Embryonic facial prominence (tissue), 1 donor: ENCODE results near the gene CCDC141.
"Not testable (repeated sequence)": the region's sequence is repeated elsewhere in the genome, so short reads cannot be mapped to it uniquely, and the experiment has no call there.

Source experiments
- DNase-seq: peaks from one replicate; pipeline ENCODE4 v3.0.0-alpha.2; 2016; ENCODE audit errors: extremely low spot score

Gene CCDC141

DNA sequence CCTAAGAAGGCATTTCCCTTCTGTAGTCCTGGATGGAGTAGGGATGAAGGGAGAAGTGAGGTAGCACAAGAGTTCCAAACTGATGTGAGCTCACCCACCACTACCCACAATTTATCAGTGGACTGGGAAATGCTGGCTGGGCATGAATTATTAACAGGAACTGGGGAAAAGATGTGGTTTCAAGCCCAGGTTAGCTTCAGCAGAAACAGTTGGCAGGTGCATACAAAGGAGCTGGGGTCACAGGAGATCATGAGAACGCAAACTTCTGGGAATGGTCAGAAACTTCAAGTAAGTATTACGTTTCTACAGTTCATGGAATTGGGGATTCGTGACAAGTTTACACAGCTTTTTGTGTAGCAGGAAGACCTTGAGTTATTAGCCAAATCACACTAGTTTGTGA lies 5.4 kb downstream of the CCDC141 start:
- DNase-seq, result no peak

DNA sequence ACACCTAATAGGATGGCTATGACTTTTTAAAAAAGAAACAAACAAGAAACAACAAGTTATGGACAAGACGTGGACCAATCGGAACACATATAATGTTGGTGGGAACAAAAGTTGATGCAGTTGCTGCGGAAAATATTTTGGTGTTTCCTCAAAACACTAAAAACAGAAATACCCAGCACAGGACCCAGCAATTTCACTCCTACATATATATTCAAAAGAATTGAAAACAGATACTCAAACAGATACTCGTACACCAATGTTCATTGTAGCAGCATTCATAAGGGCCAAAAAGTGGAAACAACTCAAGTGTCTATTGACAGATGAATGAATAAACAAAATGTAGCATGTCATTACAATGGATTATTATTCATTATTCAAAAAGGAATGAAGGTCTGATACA lies 12.1 kb downstream of the CCDC141 start:
- DNase-seq, result no peak

DNA sequence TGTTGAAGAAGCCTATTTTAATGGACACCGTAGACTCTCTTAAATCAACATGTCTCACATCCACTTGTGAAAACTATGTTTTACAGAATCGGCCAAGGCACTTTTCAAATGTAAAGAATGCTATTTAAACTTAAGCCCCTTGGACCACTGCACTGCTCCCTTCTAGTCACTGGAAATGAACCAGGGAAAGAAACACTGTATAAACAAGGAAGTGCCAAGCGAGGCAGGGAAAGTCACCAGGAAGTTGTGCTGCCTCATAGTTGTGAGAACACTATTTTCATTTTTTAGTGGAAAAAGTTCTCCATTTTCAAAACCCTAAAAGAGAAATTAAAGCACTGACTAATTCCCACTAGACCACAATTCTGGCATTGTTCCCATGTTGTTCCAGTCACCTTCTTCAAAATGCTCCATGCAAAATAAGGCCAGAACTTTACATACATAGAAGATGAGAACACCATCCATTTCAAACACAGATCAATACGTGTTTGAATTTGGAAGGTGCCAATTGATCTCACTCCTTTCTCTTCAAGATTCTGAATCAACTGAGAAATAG lies 13.5 kb downstream of the CCDC141 start:
- no peak for DNase-seq

DNA sequence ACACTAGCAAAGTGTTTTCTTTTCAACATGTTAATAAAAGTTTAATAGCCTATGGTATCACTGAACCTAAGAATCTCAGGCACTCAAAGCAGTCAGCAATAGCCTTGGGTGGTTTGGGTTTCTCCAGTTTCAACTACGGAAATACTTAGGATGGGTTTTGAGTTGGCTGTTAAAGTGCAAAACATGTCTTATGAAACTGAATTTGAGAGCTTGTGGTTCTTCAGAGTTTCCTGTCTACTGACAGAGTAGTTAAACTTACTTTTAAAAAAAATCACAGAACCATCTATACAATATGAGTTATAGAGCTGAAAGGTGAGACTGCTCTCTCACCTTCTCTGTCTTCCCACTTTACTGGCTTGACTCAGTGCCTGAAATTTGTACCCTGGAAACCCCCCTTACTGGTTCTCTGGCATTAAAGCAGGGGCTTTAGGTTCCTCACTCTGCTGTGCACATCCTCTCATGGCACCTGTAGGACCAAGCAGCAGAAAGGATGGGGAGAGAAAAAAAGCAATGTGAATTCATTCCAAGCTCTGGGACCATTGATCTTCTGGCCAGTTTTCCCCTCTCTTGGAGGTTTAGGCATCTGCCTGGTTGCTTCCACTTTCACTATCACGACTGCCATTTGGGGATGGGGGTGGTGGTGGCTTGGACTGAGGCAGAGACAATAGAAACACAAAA lies 18.1 kb downstream of the CCDC141 start:
- no peak for DNase-seq

DNA sequence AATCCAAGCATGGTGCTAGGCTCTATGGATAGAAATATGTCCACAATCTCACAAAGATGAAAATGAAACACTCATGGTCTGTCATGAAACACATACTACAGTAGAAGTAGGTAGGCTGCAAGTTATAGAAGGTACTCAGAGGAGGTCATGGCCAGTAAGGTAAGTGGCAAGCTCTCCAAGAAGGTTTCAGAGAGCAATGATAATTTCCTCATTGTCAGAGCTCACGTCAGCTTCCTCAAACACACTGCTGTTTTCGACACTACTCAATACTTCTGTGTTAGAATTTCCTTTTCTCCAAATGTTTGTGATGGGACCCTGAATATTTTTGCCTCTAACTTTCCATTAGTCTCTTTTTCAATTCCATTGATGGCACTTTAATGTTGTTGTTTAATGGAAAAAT lies 25.5 kb downstream of the CCDC141 start:
- DNase-seq, result no peak

DNA sequence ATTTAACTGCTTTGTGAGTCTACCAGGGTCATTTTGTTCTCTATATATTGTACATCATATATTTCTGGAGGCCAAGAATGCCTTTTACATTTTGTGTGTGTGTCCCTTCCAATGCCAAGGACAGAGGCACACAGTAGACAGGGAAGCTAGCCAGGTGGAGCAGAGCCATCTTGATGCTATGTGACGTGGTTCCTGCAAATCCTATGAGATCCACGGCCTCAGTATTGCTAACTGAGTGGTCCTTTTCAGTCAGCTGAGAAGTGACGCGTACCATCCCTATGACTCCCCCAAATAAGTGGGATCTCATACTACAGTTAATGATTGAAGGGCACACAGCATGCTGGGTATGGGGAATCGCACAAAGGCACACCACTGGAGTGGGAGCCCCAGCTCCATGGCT lies 27.3 kb downstream of the CCDC141 start:
- no peak for DNase-seq

DNA sequence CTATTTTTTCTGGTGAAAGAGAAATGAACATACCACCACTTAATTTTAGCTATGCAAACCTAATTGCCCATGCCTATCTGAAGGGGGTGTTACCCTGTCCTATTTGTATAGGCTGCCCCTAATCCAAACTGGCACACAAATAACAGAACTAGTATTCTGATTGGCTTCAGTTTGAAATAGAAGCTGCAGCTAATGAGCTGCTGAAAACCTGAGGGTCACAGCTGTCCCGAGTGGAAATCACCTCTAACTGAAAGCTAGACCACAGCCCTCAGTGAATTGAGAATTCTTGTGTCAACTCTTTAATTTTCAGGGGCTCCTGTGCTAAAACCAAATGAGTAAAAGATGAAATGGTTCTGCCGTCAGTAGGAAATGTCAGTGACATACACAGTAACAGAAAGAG lies 28.7 kb downstream of the CCDC141 start:
- DNase-seq, result no peak

DNA sequence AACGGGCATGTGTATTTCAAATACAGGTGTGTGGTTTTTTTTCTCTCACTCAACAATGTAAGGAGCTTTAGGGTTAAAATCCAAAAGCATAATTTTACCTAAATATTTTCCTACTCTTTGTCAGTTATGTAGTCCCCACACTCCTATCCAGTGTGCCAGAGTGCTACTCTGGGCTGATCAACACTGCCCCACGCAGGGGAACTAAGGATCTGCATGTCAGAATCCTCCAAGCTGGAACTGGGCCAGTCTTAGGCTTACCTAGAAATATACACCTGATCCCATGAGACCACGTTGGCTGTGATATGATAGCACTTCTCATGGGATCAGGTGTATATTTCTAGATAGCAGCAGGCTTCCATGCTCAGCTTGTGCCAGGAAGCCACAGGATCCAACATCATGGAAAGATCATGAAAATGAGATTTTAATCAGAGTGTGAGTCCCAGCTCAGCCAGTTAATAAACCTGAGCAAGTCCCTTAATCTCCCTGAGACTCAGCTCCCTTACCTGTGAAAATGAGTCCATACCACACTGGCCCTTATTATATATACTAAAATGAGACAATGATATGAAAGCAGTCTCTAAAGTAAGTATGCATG lies 29.7 kb downstream of the CCDC141 start:
- DNase-seq, result no peak

DNA sequence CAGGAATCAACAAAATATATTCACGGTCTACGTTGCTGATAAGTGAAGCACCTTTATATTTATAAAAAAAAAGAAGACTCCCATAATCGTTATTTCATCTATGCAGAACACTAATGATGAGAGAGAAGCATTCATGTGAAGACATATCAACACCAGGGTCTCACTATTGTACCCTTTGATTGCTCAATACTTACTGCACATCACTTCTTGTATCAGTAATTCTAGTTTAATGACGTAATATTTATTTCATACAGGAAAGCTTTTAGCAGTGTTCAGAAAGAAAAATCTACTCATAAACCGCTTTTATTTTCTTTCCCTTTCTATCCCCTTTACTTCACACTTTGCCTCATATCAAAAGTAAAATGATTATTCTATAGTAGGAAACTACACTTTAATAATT lies 30.7 kb downstream of the CCDC141 start:
- DNase-seq, result no peak

DNA sequence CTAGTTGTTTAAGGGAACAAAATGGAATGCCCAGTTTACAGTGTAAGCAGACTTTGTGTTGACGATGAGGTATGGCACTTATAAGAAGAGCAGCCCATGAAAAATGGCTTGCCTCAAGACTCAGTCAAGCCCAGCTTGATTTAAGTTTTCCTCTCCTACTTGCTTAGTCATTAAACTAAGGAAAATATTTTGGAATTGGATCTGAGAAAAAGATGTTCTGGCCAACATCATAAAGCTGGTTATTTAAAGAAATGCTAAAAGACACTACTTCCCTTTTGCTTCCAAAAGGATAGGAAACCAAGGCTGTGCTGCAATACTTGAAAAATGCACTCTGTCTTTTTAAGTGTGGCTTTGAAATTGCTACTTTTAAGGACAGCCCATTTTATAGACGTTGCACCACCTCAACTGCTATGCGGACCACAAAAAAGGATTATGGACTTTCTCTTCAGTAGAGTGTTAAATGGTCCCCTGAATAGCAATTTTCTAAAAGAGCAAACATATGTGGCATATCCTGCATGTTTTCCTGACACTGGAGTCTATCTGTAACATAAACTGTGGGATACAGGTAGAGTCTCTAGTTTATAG lies 32.1 kb downstream of the CCDC141 start:
- DNase-seq, result no peak

DNA sequence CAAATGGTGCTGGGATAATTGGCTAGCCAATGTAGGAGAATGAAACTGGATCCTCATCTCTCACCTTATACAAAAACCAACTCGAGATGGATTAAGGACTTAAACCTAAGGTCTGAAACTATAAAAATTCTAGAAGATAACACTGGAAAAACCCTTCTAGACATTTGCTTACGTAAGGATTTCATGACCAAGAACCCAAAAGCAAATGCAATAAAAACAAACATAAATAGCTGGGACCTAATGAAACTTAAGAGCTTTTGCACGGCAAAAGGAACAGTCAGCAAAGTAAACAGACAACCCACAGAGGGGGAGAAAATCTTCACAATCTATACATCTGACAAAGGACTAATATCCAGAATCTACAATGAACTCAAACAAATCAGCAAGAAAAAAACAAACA lies 35.7 kb downstream of the CCDC141 start:
- DNase-seq, result not testable (repeated sequence)

DNA sequence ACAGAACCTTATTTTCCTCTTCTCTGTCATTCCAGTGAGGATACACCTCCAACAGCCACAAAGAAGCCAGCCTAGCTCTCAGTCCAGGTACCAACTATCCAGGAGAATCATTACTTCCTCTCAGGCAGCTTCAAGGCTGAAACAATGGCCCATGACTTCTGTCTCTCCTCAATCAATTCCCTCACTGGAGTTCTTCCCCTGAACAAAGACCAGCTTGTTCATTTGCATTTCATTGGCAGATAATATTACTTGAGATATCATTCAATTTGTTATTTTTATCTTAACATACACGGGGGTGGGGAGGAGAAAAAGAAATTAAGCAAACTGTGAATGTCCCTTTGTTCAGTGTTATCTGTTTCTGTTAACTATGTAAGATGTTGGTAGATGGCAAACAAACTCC lies 44.0 kb downstream of the CCDC141 start:
- DNase-seq, result no peak

DNA sequence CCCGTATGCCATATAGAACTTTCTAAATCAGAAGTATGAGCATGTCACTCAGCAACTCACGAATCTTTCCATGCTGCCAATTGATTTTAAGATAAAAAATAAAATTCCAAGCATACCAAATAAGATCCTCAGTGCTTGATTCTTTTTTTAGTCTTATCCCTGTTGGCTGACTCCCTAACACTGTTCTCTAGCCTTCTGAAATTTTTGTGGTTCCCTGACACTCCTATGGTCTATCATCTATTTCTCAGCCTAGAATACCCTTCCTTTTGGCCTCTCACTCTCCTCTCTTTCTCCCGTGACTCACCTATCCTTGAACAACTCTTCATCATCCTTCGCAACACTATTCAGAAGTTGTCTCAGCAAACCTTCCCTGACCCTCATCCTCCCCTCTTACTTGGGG lies 50.5 kb downstream of the CCDC141 start:
- no peak for DNase-seq

DNA sequence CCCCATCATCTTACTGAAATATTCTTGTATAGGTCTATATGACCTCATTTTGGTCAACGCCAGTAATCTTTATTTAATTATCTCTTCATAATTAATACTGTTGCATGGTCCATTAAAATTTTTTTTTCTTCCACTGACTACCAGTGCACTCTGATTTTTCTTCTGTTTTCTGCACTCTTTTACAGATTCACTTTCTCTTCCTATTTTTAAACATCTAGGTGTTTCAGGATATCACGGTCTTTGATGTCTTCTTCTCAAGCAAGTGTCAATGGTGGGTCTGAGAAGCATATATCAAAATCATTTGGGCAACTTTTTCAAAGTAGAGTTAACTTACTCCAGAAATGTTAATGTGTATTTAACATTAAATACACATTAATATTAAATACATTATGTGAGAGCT lies 51.4 kb downstream of the CCDC141 start:
- no peak for DNase-seq

DNA sequence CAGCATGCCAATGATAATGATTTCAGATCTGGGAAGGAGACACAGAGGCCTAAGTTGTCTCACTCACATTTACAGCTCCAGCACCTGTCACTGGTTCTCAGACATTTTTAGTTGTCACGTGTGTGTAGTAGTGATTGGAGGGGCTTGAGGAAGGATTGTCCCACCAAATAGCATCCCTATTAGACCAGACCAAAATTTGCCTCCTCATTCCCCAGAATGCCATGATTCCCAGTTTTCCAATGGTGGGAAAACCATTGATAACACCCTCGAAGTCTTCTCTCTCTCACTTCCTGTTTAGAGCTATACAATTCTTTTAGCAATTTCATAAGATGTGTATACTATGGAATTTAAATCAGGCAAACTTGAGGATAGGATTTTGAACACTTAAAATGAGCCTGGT lies 52.5 kb downstream of the CCDC141 start:
- no peak for DNase-seq

DNA sequence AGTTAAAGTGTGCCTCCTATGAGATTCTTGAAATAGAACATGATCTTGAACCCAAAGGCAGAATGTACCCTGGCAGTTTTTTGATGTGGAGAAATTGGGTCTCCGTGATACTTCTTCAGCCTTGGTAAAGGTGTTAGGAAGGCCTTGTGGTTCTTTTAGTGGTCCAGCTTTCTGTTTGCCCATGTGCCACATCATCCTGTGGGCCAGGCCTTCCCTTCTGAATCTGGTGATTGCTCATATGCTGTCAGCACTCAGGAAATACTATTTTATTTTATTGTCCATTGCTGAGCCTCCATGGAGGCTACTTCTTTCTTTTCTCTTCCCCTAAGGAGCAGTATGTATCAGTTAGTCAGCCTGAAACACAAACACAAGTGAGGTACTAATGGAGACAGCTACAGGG lies 52.9 kb downstream of the CCDC141 start:
- DNase-seq, result no peak

DNA sequence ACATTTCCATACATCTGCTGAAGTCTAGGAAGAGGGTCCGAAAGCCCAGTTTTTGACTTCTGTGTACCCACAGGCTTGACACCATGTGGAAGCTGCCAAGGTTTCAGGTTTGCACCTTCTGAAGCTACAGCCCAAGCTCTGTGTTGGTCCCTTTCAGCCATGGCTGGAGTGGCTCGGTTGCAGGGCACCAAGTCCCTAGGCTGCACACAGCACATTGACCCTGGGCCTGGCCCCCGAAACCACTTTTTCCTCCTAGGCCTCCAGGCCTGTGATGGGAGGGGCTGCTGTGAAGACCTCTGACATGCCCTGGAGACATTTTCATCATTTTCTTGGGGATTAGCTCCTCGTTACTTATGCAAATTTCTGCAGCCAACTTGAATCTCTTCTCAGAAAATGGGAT lies 55.7 kb downstream of the CCDC141 start:
- DNase-seq, result no peak

DNA sequence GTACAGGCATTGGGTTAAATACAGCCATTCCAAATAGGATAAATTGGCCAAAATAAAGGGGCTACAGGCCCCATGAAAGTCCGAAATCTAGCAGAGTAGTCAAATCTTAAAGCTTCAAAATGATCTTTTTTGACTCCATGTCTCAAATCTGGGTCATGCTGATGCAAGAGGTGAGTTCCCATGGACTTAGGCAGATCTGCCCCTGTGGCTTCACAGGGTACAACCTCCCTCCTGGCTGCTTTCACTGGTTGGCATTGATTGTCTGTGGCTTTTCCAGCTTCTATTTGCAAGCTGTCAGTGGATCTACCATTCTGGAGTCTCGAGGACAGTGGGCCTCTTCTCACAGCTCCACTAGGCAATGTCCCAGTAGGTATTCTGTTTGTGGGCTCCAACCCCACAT lies 56.1 kb downstream of the CCDC141 start:
- DNase-seq, result no peak

DNA sequence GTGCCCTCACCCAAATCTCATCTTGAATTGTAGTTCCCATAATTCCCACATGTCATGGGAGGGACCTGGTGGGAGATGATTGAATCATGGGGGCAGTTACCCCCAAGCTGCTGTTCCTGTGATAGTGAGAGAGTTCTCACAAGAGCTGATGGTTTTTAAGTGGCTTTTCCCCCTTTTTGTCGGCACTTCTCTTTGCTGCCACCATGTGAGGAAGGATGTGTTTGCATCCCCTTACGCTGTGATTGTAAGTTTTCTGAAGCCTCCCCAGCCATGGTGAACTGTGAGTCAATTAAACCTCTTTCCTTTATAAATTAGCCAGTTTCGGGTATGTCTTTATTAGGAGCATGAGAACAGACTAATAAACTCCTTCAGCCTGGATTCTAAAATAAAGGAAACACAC lies 57.2 kb downstream of the CCDC141 start:
- DNase-seq, result not testable (repeated sequence)

DNA sequence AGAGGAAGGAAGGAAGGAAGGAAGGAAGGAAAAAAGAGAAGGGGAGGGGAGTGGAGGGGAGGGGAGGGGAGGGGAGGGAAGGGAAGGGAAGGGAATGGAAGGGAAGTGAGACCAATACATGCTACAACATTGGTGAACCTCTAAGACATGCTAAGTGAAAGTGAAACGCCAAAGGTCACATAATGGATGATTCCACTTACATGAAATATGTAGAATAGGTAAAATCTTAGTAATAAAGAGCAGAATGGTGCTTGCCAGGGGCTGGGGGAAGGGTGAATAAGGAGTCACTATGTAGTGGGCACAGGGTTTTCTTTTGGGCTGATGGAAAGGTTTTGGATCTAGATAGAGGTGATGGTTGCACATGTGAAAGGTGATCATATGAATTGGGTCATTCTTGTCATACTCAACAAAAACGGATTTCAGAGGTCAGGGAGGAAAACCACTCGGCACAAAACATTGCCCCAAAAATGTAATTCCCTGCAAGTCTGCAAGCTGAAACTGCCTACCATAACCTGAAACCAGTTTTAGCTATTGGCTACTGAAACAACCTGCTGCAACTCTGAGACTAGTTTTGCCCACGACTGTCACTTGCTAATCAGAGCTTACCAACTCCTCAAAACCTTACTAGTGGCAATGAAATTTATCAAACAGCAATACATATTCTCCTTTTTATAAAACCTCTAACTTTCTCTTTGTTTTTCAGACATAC lies 59.2 kb downstream of the CCDC141 start:
- no peak for DNase-seq

DNA sequence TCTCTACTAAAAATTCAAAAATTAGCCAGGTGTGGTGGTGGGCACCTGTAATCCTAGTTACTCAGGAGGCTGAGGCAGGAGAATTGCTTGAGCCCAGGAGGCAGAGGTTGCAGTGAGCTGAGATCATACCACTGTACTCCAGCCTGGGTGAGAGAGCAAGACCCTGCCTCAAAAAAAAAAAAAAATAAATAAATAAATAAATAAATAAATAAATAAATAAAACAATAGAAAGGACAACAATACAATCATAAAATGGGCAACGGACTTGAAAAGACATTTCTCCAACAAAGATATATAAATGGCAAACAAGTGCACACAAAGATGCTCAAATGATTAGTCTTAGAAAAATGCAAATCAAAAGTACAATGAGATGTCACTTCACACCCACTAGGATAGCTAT lies 60.5 kb downstream of the CCDC141 start:
- DNase-seq, result not testable (repeated sequence)

DNA sequence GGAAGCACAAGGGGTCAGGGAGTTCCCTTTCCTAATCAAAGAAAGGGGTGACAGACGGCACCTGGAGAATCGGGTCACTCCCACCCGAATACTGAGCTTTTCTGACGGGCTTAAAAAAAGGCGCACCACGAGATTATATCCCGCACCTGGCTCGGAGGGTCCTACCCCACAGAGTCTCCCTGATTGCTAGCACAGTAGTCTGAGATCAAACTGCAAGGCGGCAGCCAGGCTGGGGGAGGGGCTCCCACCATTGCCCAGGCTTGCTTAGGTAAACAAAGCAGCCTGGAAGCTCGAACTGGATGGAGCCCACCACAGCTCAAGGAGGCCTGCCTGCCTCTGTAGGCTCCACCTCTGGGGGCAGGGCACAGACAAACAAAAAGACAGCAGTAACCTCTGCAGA lies 67.3 kb downstream of the CCDC141 start:
- DNase-seq, result not testable (repeated sequence)

DNA sequence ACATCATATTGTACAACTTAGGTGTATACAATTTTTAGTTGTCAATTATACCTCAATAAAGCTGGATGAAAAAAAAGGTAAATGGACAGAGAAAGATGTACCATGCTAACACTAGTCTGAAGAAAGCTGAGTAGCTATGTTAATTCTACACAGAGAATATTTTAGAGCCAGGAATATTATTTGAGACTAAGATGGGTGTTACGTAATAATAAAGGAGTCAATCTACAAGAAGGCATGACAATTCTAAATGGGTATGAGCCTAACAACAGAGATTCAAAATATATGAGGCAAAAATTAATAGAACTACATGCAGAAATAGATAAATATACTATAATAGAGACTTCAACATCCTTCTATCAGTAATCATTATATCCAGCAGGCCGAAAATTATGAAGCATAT lies 69.1 kb downstream of the CCDC141 start:
- no peak for DNase-seq
